PFSK-1 (cell line): ENCODE results near the gene ANO4.

Experiments
- POLR2AphosphoS5 ChIP-seq: IDR thresholded peaks from 2 replicates; pipeline ENCODE4 v1.6.1; 2012; ENCODE audit warnings: low read depth, mild to moderate bottlenecking, control low read depth, low read length, moderate library complexity
- TAF1 ChIP-seq: IDR thresholded peaks from 2 replicates; pipeline ENCODE4 v1.6.1; 2012; ENCODE audit warnings: low read length, control low read depth, borderline replicate concordance; ENCODE audit not compliant: insufficient read depth

GRCh38 chr12:101002696-101003419 is 208.3 kb downstream of the ANO4 start:
- no peak for TF ChIP-seq POLR2AphosphoS5
- no peak for TF ChIP-seq TAF1
